GM12873 (cell line): ENCODE data around the gene OPCML.

Experiments
- CTCF ChIP-seq: IDR thresholded peaks from 2 replicates; pipeline ENCODE4 v1.5.1; 2012; ENCODE audit warnings: low read depth, mild to moderate bottlenecking, moderate library complexity, low read length, control low read depth; ENCODE audit not compliant: insufficient read depth; ENCODE audit errors: missing control alignments

OPCML gene

GRCh38 chr11:133075351-133075750 lies 456.9 kb downstream of the OPCML start:
- TF ChIP-seq CTCF = no peak

- no peak for TF ChIP-seq CTCF
Measured at GRCh38 chr11:133072858-133073582, 459.3 kb downstream of the OPCML start.

GRCh38 chr11:133072378-133072777 lies 459.9 kb downstream of the OPCML start:
- no peak for TF ChIP-seq CTCF

- no peak for TF ChIP-seq CTCF
Measured at GRCh38 chr11:133070791-133071190, 461.5 kb downstream of the OPCML start.

GRCh38 chr11:133070021-133070713 lies 462.1 kb downstream of the OPCML start:
- TF ChIP-seq CTCF = no peak

- no peak for TF ChIP-seq CTCF
Measured at GRCh38 chr11:133065847-133066485, 466.3 kb downstream of the OPCML start.

GRCh38 chr11:133064961-133065360 lies 467.3 kb downstream of the OPCML start:
- no peak for TF ChIP-seq CTCF
